CD4-positive, alpha-beta T cell treated with Interleukin-17A for 4 hours (primary cell): ENCODE results near the gene TMBIM4.
A peak's percentile ranks its signal among the peaks of the same experiment; 100 is the strongest.

Source experiments
- DNase-seq: peaks from one replicate; pipeline ENCODE4 v3.0.0-alpha.2; 2020; ENCODE audit warnings: mixed read lengths

Gene TMBIM4

GRCh38 chr12:66137937-66138336, 31.9 kb downstream of the TMBIM4 start:
- no peak for DNase-seq

GRCh38 chr12:66132408-66132807, 37.4 kb downstream of the TMBIM4 start:
- no peak for DNase-seq

- no peak for DNase-seq
These were observed 38.6 kb downstream of the TMBIM4 start for GRCh38 chr12:66131067-66131688.

GRCh38 chr12:66130267-66131066, 39.3 kb downstream of the TMBIM4 start, which contains the start of gene LLPH:
Gene LLPH, minus strand, starts transcription at chr12:66130750. Its CDS starts 1,644 bp downstream, at chr12:66129106.
- peak; percentile 90 for DNase-seq

GRCh38 chr12:66129934-66130266, 39.9 kb downstream of the TMBIM4 start:
- no peak for DNase-seq

GRCh38 chr12:66127650-66128049, 42.1 kb downstream of the TMBIM4 start:
- no peak for DNase-seq

- DNase-seq, result no peak
These were observed 49.3 kb downstream of the TMBIM4 start for GRCh38 chr12:66120477-66120876.

- DNase-seq, result no peak
These were observed 49.9 kb downstream of the TMBIM4 start for GRCh38 chr12:66119870-66120241.

GRCh38 chr12:66119229-66119869, 50.4 kb downstream of the TMBIM4 start:
- DNase-seq, result no peak

- no peak for DNase-seq
These were observed 51.4 kb downstream of the TMBIM4 start for GRCh38 chr12:66118240-66118891.

GRCh38 chr12:66117242-66117641, 52.6 kb downstream of the TMBIM4 start:
- DNase-seq, result no peak

- no peak for DNase-seq
These were observed 54.7 kb downstream of the TMBIM4 start for GRCh38 chr12:66115071-66115600.

GRCh38 chr12:66113471-66113870, 56.3 kb downstream of the TMBIM4 start:
- no peak for DNase-seq

GRCh38 chr12:66111605-66112004, 58.2 kb downstream of the TMBIM4 start:
- DNase-seq, result no peak

GRCh38 chr12:66109056-66109455, 60.7 kb downstream of the TMBIM4 start:
- DNase-seq, result no peak

- no peak for DNase-seq
These were observed 61.4 kb downstream of the TMBIM4 start for GRCh38 chr12:66108386-66108785.

GRCh38 chr12:66107451-66107915, 62.3 kb downstream of the TMBIM4 start:
- peak; percentile 52 for DNase-seq

GRCh38 chr12:66103016-66103913, 66.5 kb downstream of the TMBIM4 start:
- no peak for DNase-seq

- no peak for DNase-seq
These were observed 77.1 kb downstream of the TMBIM4 start for GRCh38 chr12:66092559-66093269.

- no peak for DNase-seq
These were observed 79.6 kb downstream of the TMBIM4 start for GRCh38 chr12:66090157-66090556.

GRCh38 chr12:66087365-66087943, 82.3 kb downstream of the TMBIM4 start:
- DNase-seq, result peak; percentile 51
